ENCODE measurements around the gene MYO15A.

MYO15A gene

DNA sequence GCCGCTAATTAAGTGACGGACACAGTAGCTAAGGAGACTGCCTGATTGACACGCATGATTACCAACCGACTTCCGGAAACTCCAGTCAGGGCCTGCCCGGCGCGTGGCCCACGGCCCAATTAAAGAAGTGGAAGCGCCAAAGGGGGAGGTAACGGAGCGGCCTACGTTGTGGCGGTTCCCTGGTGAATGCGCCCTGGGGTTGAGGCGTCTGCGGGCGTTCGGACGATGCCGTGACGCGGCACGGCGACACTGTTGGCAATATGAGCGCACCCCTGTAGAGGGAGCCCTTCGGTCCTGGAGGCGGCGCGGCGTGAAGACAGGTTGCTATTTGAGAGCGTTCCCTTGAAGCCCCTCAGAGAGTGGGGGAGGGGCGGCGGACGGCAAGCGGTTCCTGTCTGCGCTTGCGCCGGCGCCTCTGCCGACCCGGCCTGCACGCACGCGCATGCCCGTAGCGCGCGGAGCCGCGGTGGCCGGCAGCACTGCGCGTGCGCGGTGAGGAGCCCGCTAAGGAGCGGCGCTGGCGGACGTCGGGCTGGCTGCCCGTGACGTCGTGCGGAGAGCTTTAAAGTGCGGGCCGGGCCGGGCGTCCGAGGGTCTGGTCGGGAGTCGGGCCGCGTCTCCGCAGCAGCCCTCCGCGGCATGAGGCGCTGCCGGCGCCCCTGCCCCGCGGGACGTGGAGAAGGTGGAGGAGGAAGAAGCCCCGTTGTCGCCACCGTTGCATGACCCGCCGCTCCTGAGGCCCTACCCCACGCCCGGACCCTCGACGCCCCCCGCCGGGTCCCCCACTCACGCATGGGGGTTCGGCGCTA is 75.0 kb downstream of the MYO15A start, which contains the start of gene ALKBH5 (continued):
- TF ChIP-seq ZNF501 (tag by site-specific recombination; IDR thresholded peaks at IDR 0.05) (0 out of 2 replicates have a peak, but pooled peaks have one; percentile 14), REPIN1 (tag by site-specific recombination; IDR thresholded peaks at IDR 0.05; ENCODE audit: low read depth) (no peak), MZF1 (tag by site-specific recombination; IDR thresholded peaks at IDR 0.05; ENCODE audit: borderline replicate concordance) (no peak), ZNF350 (tag by site-specific recombination; IDR thresholded peaks at IDR 0.05) (no peak), ZEB2 (tag by site-specific recombination; IDR thresholded peaks at IDR 0.05) (peak; percentile 68), ZNF510 (tag by site-specific recombination; IDR thresholded peaks at IDR 0.05; ENCODE audit: insufficient replicate concordance) (no peak), ZNF561 (tag by site-specific recombination; IDR thresholded peaks at IDR 0.05; ENCODE audit: borderline replicate concordance) (no peak; the same call in 1 of the 2 replicates), RBAK (tag by site-specific recombination; IDR thresholded peaks at IDR 0.05) (no peak), HOXA7 (CRISPR knock-in tag; IDR thresholded peaks at IDR 0.05; ENCODE audit: borderline replicate concordance) (no peak), ZNF549 (tag by site-specific recombination; IDR thresholded peaks at IDR 0.05) (no peak), ZNF335 (tag by site-specific recombination; conservative IDR thresholded peaks at IDR 0.05) (peak; percentile 92), ZNF514 (tag by site-specific recombination; IDR thresholded peaks at IDR 0.05) (no peak), ZNF830 (tag by site-specific recombination; IDR thresholded peaks at IDR 0.05; ENCODE audit: low read depth) (no peak), HOXC10 (CRISPR knock-in tag; IDR thresholded peaks at IDR 0.05) (0 out of 2 replicates have a peak, but pooled peaks have one; percentile 51), ZNF660 (tag by site-specific recombination; IDR thresholded peaks at IDR 0.05) (peak; percentile 27; the same call in 1 of the 2 replicates), ZNF544 (tag by site-specific recombination; IDR thresholded peaks at IDR 0.05) (no peak), TCF7L2 (IDR thresholded peaks at IDR 0.05; ENCODE audit: borderline replicate concordance, low read depth, low read length) (no peak), YY2 (tag by site-specific recombination; IDR thresholded peaks at IDR 0.05) (peak; percentile 65)
- TF ChIP-seq, protein P1, sequence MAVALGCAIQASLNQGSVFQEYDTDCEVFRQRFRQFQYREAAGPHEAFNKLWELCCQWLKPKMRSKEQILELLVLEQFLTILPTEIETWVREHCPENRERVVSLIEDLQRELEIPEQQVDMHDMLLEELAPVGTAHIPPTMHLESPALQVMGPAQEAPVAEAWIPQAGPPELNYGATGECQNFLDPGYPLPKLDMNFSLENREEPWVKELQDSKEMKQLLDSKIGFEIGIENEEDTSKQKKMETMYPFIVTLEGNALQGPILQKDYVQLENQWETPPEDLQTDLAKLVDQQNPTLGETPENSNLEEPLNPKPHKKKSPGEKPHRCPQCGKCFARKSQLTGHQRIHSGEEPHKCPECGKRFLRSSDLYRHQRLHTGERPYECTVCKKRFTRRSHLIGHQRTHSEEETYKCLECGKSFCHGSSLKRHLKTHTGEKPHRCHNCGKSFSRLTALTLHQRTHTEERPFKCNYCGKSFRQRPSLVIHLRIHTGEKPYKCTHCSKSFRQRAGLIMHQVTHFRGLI (tag by site-specific recombination; IDR thresholded peaks at IDR 0.05): no peak
- TF ChIP-seq, protein P2, sequence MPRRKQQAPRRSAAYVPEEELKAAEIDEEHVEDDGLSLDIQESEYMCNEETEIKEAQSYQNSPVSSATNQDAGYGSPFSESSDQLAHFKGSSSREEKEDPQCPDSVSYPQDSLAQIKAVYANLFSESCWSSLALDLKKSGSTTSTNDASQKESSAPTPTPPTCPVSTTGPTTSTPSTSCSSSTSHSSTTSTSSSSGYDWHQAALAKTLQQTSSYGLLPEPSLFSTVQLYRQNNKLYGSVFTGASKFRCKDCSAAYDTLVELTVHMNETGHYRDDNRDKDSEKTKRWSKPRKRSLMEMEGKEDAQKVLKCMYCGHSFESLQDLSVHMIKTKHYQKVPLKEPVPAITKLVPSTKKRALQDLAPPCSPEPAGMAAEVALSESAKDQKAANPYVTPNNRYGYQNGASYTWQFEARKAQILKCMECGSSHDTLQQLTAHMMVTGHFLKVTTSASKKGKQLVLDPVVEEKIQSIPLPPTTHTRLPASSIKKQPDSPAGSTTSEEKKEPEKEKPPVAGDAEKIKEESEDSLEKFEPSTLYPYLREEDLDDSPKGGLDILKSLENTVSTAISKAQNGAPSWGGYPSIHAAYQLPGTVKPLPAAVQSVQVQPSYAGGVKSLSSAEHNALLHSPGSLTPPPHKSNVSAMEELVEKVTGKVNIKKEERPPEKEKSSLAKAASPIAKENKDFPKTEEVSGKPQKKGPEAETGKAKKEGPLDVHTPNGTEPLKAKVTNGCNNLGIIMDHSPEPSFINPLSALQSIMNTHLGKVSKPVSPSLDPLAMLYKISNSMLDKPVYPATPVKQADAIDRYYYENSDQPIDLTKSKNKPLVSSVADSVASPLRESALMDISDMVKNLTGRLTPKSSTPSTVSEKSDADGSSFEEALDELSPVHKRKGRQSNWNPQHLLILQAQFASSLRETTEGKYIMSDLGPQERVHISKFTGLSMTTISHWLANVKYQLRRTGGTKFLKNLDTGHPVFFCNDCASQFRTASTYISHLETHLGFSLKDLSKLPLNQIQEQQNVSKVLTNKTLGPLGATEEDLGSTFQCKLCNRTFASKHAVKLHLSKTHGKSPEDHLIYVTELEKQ (tag by site-specific recombination; IDR thresholded peaks at IDR 0.05; ENCODE audit: borderline replicate concordance): no peak
- TF ChIP-seq, protein P3, sequence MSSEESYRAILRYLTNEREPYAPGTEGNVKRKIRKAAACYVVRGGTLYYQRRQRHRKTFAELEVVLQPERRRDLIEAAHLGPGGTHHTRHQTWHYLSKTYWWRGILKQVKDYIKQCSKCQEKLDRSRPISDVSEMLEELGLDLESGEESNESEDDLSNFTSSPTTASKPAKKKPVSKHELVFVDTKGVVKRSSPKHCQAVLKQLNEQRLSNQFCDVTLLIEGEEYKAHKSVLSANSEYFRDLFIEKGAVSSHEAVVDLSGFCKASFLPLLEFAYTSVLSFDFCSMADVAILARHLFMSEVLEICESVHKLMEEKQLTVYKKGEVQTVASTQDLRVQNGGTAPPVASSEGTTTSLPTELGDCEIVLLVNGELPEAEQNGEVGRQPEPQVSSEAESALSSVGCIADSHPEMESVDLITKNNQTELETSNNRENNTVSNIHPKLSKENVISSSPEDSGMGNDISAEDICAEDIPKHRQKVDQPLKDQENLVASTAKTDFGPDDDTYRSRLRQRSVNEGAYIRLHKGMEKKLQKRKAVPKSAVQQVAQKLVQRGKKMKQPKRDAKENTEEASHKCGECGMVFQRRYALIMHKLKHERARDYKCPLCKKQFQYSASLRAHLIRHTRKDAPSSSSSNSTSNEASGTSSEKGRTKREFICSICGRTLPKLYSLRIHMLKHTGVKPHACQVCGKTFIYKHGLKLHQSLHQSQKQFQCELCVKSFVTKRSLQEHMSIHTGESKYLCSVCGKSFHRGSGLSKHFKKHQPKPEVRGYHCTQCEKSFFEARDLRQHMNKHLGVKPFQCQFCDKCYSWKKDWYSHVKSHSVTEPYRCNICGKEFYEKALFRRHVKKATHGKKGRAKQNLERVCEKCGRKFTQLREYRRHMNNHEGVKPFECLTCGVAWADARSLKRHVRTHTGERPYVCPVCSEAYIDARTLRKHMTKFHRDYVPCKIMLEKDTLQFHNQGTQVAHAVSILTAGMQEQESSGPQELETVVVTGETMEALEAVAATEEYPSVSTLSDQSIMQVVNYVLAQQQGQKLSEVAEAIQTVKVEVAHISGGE (tag by site-specific recombination; conservative IDR thresholded peaks at IDR 0.05; ENCODE audit: low read depth): no peak; the same call in 1 of the 2 replicates
- TF ChIP-seq, protein P4, sequence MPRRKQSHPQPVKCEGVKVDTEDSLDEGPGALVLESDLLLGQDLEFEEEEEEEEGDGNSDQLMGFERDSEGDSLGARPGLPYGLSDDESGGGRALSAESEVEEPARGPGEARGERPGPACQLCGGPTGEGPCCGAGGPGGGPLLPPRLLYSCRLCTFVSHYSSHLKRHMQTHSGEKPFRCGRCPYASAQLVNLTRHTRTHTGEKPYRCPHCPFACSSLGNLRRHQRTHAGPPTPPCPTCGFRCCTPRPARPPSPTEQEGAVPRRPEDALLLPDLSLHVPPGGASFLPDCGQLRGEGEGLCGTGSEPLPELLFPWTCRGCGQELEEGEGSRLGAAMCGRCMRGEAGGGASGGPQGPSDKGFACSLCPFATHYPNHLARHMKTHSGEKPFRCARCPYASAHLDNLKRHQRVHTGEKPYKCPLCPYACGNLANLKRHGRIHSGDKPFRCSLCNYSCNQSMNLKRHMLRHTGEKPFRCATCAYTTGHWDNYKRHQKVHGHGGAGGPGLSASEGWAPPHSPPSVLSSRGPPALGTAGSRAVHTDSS (tag by site-specific recombination; IDR thresholded peaks at IDR 0.05): no peak
- TF ChIP-seq, protein P5, sequence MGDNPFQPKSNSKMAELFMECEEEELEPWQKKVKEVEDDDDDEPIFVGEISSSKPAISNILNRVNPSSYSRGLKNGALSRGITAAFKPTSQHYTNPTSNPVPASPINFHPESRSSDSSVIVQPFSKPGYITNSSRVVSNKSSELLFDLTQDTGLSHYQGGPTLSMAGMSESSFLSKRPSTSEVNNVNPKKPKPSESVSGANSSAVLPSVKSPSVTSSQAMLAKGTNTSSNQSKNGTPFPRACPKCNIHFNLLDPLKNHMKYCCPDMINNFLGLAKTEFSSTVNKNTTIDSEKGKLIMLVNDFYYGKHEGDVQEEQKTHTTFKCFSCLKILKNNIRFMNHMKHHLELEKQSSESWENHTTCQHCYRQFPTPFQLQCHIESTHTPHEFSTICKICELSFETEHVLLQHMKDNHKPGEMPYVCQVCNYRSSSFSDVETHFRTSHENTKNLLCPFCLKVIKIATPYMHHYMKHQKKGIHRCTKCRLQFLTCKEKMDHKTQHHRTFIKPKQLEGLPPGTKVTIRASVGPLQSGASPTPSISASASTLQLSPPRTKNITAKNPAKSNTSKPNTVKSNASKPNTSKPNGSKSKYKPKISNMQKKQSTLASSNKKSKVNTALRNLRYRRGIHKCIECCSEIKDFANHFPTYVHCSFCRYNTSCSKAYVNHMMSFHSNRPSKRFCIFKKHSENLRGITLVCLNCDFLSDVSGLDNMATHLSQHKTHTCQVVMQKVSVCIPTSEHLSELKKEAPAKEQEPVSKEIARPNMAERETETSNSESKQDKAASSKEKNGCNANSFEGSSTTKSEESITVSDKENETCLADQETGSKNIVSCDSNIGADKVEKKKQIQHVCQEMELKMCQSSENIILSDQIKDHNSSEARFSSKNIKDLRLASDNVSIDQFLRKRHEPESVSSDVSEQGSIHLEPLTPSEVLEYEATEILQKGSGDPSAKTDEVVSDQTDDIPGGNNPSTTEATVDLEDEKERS (tag by site-specific recombination; IDR thresholded peaks at IDR 0.05): no peak
- TF ChIP-seq, protein P6, sequence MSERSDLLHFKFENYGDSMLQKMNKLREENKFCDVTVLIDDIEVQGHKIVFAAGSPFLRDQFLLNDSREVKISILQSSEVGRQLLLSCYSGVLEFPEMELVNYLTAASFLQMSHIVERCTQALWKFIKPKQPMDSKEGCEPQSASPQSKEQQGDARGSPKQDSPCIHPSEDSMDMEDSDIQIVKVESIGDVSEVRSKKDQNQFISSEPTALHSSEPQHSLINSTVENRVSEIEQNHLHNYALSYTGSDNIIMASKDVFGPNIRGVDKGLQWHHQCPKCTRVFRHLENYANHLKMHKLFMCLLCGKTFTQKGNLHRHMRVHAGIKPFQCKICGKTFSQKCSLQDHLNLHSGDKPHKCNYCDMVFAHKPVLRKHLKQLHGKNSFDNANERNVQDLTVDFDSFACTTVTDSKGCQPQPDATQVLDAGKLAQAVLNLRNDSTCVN (tag by site-specific recombination; optimal IDR thresholded peaks at IDR 0.05): peak; percentile 90

Measured in HEK293 (cell line).